ENCODE results near the gene AUTS2. TPM values are rescaled to one million over a fixed set of nuclear protein-coding genes. Genes with fewer than 3 reads are reported as not detected.

AUTS2 gene
- total and polyA plus RNA-seq, 2 experiments from 2014 or later = 32.0 to 91.0 TPM

GRCh38 chr7:69757528-69757927 lies 159.3 kb downstream of the AUTS2 start:
- H3K4me1 Mint-ChIP-seq = peaks cover 32% of the 10 kb centered on the region
- ATAC-seq = no peak
- no peak overlapping the region for H3K27ac ChIP-seq (ENCODE audit: low read depth)

GRCh38 chr7:69757981-69758430 lies 159.7 kb downstream of the AUTS2 start:
- H3K4me1 Mint-ChIP-seq = peaks cover 32% of the 10 kb centered on the region
- DNase-seq (ENCODE audit: low spot score) = no peak
- peaks cover 15% of the 10 kb centered on the region for H3K4me1 ChIP-seq (ENCODE audit: insufficient read depth)
- TF ChIP-seq EZH2 (IDR thresholded peaks at IDR 0.05; ENCODE audit: low read depth, unreplicated experiment) (no peak), CREB1 (CRISPR knock-in tag; IDR thresholded peaks at IDR 0.05; ENCODE audit: low read depth) (no peak), CTCF (conservative IDR thresholded peaks at IDR 0.05; ENCODE audit: low read depth in 2 of 2) (no peak), EZH2phosphoT487 (IDR thresholded peaks at IDR 0.05; ENCODE audit: unreplicated experiment) (no peak), STAT1 (IDR thresholded peaks at IDR 0.05; ENCODE audit: unreplicated experiment) (no peak), NANOG (IDR thresholded peaks at IDR 0.05; ENCODE audit: borderline replicate concordance) (no peak), POLR2AphosphoS5 (IDR thresholded peaks at IDR 0.05; ENCODE audit: low read depth) (no peak), ETS1 (IDR thresholded peaks at IDR 0.05) (no peak)

More at GRCh38 chr7:69757528-69757927, 159.3 kb downstream of the AUTS2 start:
- H3K9me3 Mint-ChIP-seq = no peaks in the 10 kb centered on the region
- no peaks in the 10 kb centered on the region for H3F3A ChIP-seq (replicated peaks; ENCODE audit: low read depth)
- no peaks in the 10 kb centered on the region for H3K79me2 ChIP-seq (replicated peaks; ENCODE audit: insufficient read depth)
- no peak overlapping the region for H3K27ac Mint-ChIP-seq
- TF ChIP-seq ZNF331 (CRISPR knock-in tag; IDR thresholded peaks at IDR 0.05; ENCODE audit: low read depth) (no peak), ZNF114 (CRISPR knock-in tag; IDR thresholded peaks at IDR 0.05) (no peak), STAT1 (IDR thresholded peaks at IDR 0.05; ENCODE audit: unreplicated experiment) (no peak), CTCF (conservative IDR thresholded peaks at IDR 0.05; ENCODE audit: low read depth in 2 of 2) (peak in 1 of 2 experiments; percentile 25; a peak in 2 of 4 replicates)
- H3K4me3 Mint-ChIP-seq = no peak overlapping the region
- no peaks in the 10 kb centered on the region for H3K9me2 ChIP-seq (ENCODE audit: insufficient read depth)
- H3K4me2 ChIP-seq = no peak overlapping the region
- H2AFZ ChIP-seq = no peak overlapping the region
- H4K20me1 ChIP-seq (replicated peaks; ENCODE audit: insufficient read depth) = no peaks in the 10 kb centered on the region
- no peaks in the 10 kb centered on the region for H3K27me3 Mint-ChIP-seq (ENCODE audit: insufficient read depth, low read depth, poor library complexity)
- peaks cover 15% of the 10 kb centered on the region for H3K4me1 ChIP-seq (ENCODE audit: insufficient read depth)
- DNase-seq (ENCODE audit: low spot score) = no peak
- no peaks in the 10 kb centered on the region for H3K36me3 ChIP-seq (ENCODE audit: insufficient read depth)
- H3K4me3 ChIP-seq = no peak overlapping the region
- no peaks in the 10 kb centered on the region for H3K36me3 Mint-ChIP-seq (ENCODE audit: low read depth)
- H3K27me3 ChIP-seq (ENCODE audit: insufficient read depth) = no peaks in the 10 kb centered on the region

More at GRCh38 chr7:69757981-69758430, 159.7 kb downstream of the AUTS2 start:
- Histone ChIP-seq H3K9me2 (ENCODE audit: insufficient read depth) (no peaks in the 10 kb centered on the region), H4K20me1 (replicated peaks; ENCODE audit: insufficient read depth) (no peaks in the 10 kb centered on the region), H3K27me3 (ENCODE audit: insufficient read depth) (no peaks in the 10 kb centered on the region), H3K27ac (ENCODE audit: low read depth) (no peak overlapping the region), H3K4me2 (no peak overlapping the region), H2AFZ (no peak overlapping the region), H3K4me3 (no peak overlapping the region), H3K36me3 (ENCODE audit: insufficient read depth) (no peaks in the 10 kb centered on the region), H3K79me2 (replicated peaks; ENCODE audit: insufficient read depth) (no peaks in the 10 kb centered on the region), H3F3A (replicated peaks; ENCODE audit: low read depth) (no peaks in the 10 kb centered on the region)
- H3K27me3 Mint-ChIP-seq (ENCODE audit: insufficient read depth, low read depth, poor library complexity) = no peaks in the 10 kb centered on the region
- no peaks in the 10 kb centered on the region for H3K9me3 Mint-ChIP-seq
- no peak for ATAC-seq
- H3K36me3 Mint-ChIP-seq (ENCODE audit: low read depth) = no peaks in the 10 kb centered on the region
- H3K27ac Mint-ChIP-seq = no peak overlapping the region
- H3K4me3 Mint-ChIP-seq = no peak overlapping the region

Measured in GM23338 (cell line).